GM12891 (cell line): Measurements from ENCODE around the gene ATP5PB.

ENCODE experiments used
- POLR2A ChIP-seq: IDR thresholded peaks from 2 replicates; pipeline ENCODE4 v1.6.1; 2011; ENCODE audit warnings: low read depth, low read length, control low read depth
- POLR2AphosphoS5 ChIP-seq: IDR thresholded peaks from 2 replicates; pipeline ENCODE4 v1.6.1; 2011; ENCODE audit warnings: low read depth, low read length, control low read depth
- POU2F2 ChIP-seq: IDR thresholded peaks from 2 replicates; pipeline ENCODE4 v1.6.1; 2011; ENCODE audit warnings: low read depth, mild to moderate bottlenecking, control low read depth, low read length, moderate library complexity
- SPI1 ChIP-seq: IDR thresholded peaks from 2 replicates; pipeline ENCODE4 v1.6.1; 2011; ENCODE audit warnings: low read depth, low read length, control low read depth
- TAF1 ChIP-seq: IDR thresholded peaks from 2 replicates; pipeline ENCODE4 v1.6.1; 2011; ENCODE audit warnings: low read depth, low read length, control low read depth

DNA sequence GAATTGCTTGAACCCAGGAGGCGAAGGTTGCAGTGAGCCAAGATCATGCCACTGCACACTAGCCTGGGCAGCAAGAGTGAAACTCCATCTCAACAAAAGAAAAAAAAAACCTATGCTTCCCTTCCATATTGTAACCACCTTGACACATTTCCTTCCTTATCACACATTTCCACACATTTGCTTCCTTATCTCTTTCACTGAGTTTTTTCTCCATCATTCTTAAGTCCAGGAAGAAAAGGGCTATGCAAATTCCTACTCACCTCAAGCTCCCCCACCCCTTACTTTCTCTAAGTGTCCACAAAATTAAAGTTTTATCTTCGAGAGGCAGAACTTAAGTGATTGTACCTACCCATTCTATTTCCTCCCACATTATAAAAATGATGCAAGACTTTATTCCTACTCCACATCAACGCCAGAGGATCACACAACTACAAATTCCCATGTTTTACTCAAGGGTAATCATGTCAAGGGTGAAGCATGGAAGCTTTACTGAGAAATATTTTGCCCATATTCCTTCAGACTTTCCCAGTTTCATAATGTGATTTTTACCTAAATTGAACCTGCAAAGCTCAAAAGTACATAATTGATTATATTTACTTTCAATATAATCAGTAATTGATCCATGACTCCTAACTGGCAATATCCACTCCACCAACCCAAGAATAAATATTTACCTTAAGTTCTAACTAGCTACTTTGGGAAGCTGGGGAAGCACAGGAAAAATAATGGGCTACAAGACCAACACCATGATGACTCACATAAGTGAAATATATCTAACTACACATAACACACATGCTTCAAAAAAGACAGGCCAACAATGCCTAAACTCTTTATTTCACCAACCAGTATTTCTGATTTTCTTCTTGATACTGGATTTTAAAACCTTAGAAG, 9.6 kb upstream of the ATP5PB start:
- no peak for TF ChIP-seq POLR2A
- TF ChIP-seq POLR2AphosphoS5: no peak
- no peak for TF ChIP-seq TAF1
- TF ChIP-seq SPI1: no peak
- TF ChIP-seq POU2F2: no peak
